Mammary epithelial cell (primary cell): ENCODE results near the gene KRT74.

Source experiments
- EZH2 ChIP-seq: IDR thresholded peaks from 2 replicates; pipeline ENCODE4 v1.6.1; 2012; ENCODE audit warnings: low read length, inconsistent platforms, borderline replicate concordance
- TF ChIP-seq, protein P1 (sequence below), 2 donors: IDR thresholded peaks in 1 of 2; conservative IDR thresholded peaks in 1 of 2; 2 replicates each; pipeline ENCODE4 v1.5.1; 2011 to 2012; ENCODE audit warnings: inconsistent platforms in 2 of 2, low read length in 2 of 2, mild to moderate bottlenecking in 2 of 2, control low read depth in 1 of 2, low read depth in 1 of 2; ENCODE audit not compliant: insufficient read depth in 1 of 2; ENCODE audit errors: extremely low read depth in 1 of 2

- TF ChIP-seq, protein P1, sequence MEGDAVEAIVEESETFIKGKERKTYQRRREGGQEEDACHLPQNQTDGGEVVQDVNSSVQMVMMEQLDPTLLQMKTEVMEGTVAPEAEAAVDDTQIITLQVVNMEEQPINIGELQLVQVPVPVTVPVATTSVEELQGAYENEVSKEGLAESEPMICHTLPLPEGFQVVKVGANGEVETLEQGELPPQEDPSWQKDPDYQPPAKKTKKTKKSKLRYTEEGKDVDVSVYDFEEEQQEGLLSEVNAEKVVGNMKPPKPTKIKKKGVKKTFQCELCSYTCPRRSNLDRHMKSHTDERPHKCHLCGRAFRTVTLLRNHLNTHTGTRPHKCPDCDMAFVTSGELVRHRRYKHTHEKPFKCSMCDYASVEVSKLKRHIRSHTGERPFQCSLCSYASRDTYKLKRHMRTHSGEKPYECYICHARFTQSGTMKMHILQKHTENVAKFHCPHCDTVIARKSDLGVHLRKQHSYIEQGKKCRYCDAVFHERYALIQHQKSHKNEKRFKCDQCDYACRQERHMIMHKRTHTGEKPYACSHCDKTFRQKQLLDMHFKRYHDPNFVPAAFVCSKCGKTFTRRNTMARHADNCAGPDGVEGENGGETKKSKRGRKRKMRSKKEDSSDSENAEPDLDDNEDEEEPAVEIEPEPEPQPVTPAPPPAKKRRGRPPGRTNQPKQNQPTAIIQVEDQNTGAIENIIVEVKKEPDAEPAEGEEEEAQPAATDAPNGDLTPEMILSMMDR (conservative IDR thresholded peaks at IDR 0.05 in 1 of 2, IDR thresholded peaks at IDR 0.05 in 1 of 2; ENCODE audit: extremely low read depth in 1 of 2, insufficient read depth in 1 of 2, low read depth in 1 of 2, low read length in 2 of 2), result no peak
- no peak for TF ChIP-seq EZH2
Observed at GRCh38 chr12:52584156-52584682, 10.6 kb upstream of the KRT74 start.
